Immature natural killer cell (primary cell): ENCODE data around the gene UBQLN1. TPM values are rescaled to one million over a fixed set of nuclear protein-coding genes. Genes with fewer than 3 reads are reported as not detected.

ENCODE experiments used
- DNase-seq, 3 donors: peaks; one replicate each; pipeline ENCODE4 v3.0.0; 2022; ENCODE audit warnings: mixed read lengths in 1 of 3
- H3K27ac Mint-ChIP-seq, 6 donors: one replicate each; pipeline ENCODE4 v1.8.0; 2020; ENCODE audit warnings: mixed read lengths in 6 of 6, mild to moderate bottlenecking in 5 of 6, inconsistent platforms in 4 of 6, moderate library complexity in 3 of 6
- H3K27me3 Mint-ChIP-seq, 3 donors: one replicate each; pipeline ENCODE4 v1.8.0; 2020 to 2021; ENCODE audit warnings: low read depth in 3 of 3, mild to moderate bottlenecking in 3 of 3, mixed read lengths in 3 of 3, moderate library complexity in 3 of 3, inconsistent platforms in 1 of 3
- H3K36me3 Mint-ChIP-seq, 3 donors: one replicate each; pipeline ENCODE4 v1.8.0; 2020; ENCODE audit warnings: mixed read lengths in 3 of 3, inconsistent platforms in 2 of 3, mild to moderate bottlenecking in 2 of 3
- H3K4me1 Mint-ChIP-seq, 2 donors: one replicate each; pipeline ENCODE4 v1.8.0; 2020; ENCODE audit warnings: inconsistent platforms in 2 of 2, mild to moderate bottlenecking in 2 of 2, mixed read lengths in 2 of 2, moderate library complexity in 1 of 2
- H3K4me3 Mint-ChIP-seq, 5 donors: one replicate each; pipeline ENCODE4 v1.8.0; 2020; ENCODE audit warnings: mild to moderate bottlenecking in 5 of 5, mixed read lengths in 5 of 5, inconsistent platforms in 3 of 5, moderate library complexity in 3 of 5
- H3K9me3 Mint-ChIP-seq, 6 donors: one replicate each; pipeline ENCODE4 v1.8.0; 2020; ENCODE audit warnings: mild to moderate bottlenecking in 6 of 6, mixed read lengths in 6 of 6, inconsistent platforms in 4 of 6, moderate library complexity in 3 of 6
- polyA plus RNA-seq, 3 donors: library from polyadenylated mRNA; unstranded; fragments of 300-500 nt; fragmentation: Illumina TruSeq; gene quantifications; one replicate each; pipeline ENCODE4 v1.2.3, GENCODE V29; 2021

Gene UBQLN1
- polyA plus RNA-seq, 3 donors from 2014 or later, result 57.2 to 73.5 (median 57.5) TPM

GRCh38 chr9:83670381-83670780, 37.4 kb downstream of the UBQLN1 start:
- no peak overlapping the region for H3K27ac Mint-ChIP-seq
- H3K4me3 Mint-ChIP-seq, result no peak overlapping the region
- peaks cover 5 to 46% of the 10 kb centered on the region in 2 donors for H3K4me1 Mint-ChIP-seq
- H3K36me3 Mint-ChIP-seq, result peaks cover 4 to 30% (median 22%) of the 10 kb centered on the region in 3 donors
- H3K9me3 Mint-ChIP-seq, result no peaks in the 10 kb centered on the region
- peaks cover 0 to 2% (median 2%) of the 10 kb centered on the region in 3 donors for H3K27me3 Mint-ChIP-seq
- no peak for DNase-seq

GRCh38 chr9:83669067-83669466, 38.7 kb downstream of the UBQLN1 start:
- no peak for DNase-seq
- H3K4me1 Mint-ChIP-seq, result peaks cover 3 to 35% of the 10 kb centered on the region in 2 donors
- no peak overlapping the region for H3K27ac Mint-ChIP-seq
- no peak overlapping the region for H3K4me3 Mint-ChIP-seq
- H3K27me3 Mint-ChIP-seq, result peaks cover 0 to 2% (median 0%) of the 10 kb centered on the region in 3 donors
- no peaks in the 10 kb centered on the region for H3K9me3 Mint-ChIP-seq
- H3K36me3 Mint-ChIP-seq, result peaks cover 4 to 33% (median 24%) of the 10 kb centered on the region in 3 donors

GRCh38 chr9:83665580-83666200, 42.1 kb downstream of the UBQLN1 start:
- no peaks in the 10 kb centered on the region for H3K27me3 Mint-ChIP-seq

GRCh38 chr9:83662933-83663332, 44.8 kb downstream of the UBQLN1 start:
- peaks cover 1 to 14% of the 10 kb centered on the region in 2 donors for H3K4me1 Mint-ChIP-seq
- no peak for DNase-seq
- H3K27ac Mint-ChIP-seq, result no peak overlapping the region
- no peaks in the 10 kb centered on the region for H3K9me3 Mint-ChIP-seq
- peaks cover 5 to 46% (median 14%) of the 10 kb centered on the region in 3 donors for H3K36me3 Mint-ChIP-seq
- H3K27me3 Mint-ChIP-seq, result no peaks in the 10 kb centered on the region
- no peak overlapping the region for H3K4me3 Mint-ChIP-seq

More at GRCh38 chr9:83665580-83666200, 42.1 kb downstream of the UBQLN1 start:
- no peak for DNase-seq
- H3K9me3 Mint-ChIP-seq, result no peaks in the 10 kb centered on the region
- peaks cover 0 to 44% (median 15%) of the 10 kb centered on the region in 3 donors for H3K36me3 Mint-ChIP-seq
- H3K4me3 Mint-ChIP-seq, result no peak overlapping the region
- H3K27ac Mint-ChIP-seq, result no peak overlapping the region
- peaks cover 1 to 14% of the 10 kb centered on the region in 2 donors for H3K4me1 Mint-ChIP-seq

- Mint-ChIP-seq H3K9me3 (no peaks in the 10 kb centered on the region), H3K36me3 (peaks cover 11 to 31% (median 15%) of the 10 kb centered on the region in 3 donors), H3K27me3 (no peaks in the 10 kb centered on the region), H3K27ac (no peak overlapping the region), H3K4me3 (no peak overlapping the region), H3K4me1 (no peaks in the 10 kb centered on the region)
- no peak for DNase-seq
Measured at GRCh38 chr9:83656952-83657351, 50.8 kb downstream of the UBQLN1 start.

- Mint-ChIP-seq H3K4me1 (no peaks in the 10 kb centered on the region), H3K27me3 (no peaks in the 10 kb centered on the region), H3K9me3 (no peaks in the 10 kb centered on the region), H3K27ac (peak overlapping the region in 1 of 6 donors; percentile 31), H3K36me3 (peaks cover 11 to 31% (median 19%) of the 10 kb centered on the region in 3 donors), H3K4me3 (no peak overlapping the region)
- no peak for DNase-seq
Measured at GRCh38 chr9:83656032-83656680, 51.6 kb downstream of the UBQLN1 start.

GRCh38 chr9:83655433-83655832, 52.3 kb downstream of the UBQLN1 start:
- Mint-ChIP-seq H3K4me3 (no peak overlapping the region), H3K9me3 (no peaks in the 10 kb centered on the region), H3K36me3 (peaks cover 13 to 31% (median 20%) of the 10 kb centered on the region in 3 donors), H3K4me1 (no peaks in the 10 kb centered on the region), H3K27ac (no peak overlapping the region), H3K27me3 (no peaks in the 10 kb centered on the region)
- DNase-seq, result no peak

- DNase-seq, result no peak
- peak overlapping the region in 1 of 6 donors; percentile 31 for H3K27ac Mint-ChIP-seq
- peaks cover 10 to 26% (median 19%) of the 10 kb centered on the region in 3 donors for H3K36me3 Mint-ChIP-seq
- H3K27me3 Mint-ChIP-seq, result peaks cover 0 to 2% (median 1%) of the 10 kb centered on the region in 3 donors
- no peaks in the 10 kb centered on the region for H3K9me3 Mint-ChIP-seq
- H3K4me3 Mint-ChIP-seq, result no peak overlapping the region
- peaks cover 1 to 6% of the 10 kb centered on the region in 2 donors for H3K4me1 Mint-ChIP-seq
Measured at GRCh38 chr9:83652433-83652832, 55.3 kb downstream of the UBQLN1 start.

GRCh38 chr9:83651558-83651957, 56.2 kb downstream of the UBQLN1 start:
- peaks cover 10 to 26% (median 19%) of the 10 kb centered on the region in 3 donors for H3K36me3 Mint-ChIP-seq
- H3K27me3 Mint-ChIP-seq, result peaks cover 0 to 2% (median 1%) of the 10 kb centered on the region in 3 donors
- peaks cover 1 to 6% of the 10 kb centered on the region in 2 donors for H3K4me1 Mint-ChIP-seq
- no peaks in the 10 kb centered on the region for H3K9me3 Mint-ChIP-seq
- peak overlapping the region in 1 of 6 donors; percentile 20 for H3K27ac Mint-ChIP-seq
- no peak for DNase-seq
- no peak overlapping the region for H3K4me3 Mint-ChIP-seq

- Mint-ChIP-seq H3K27ac (no peak overlapping the region), H3K4me3 (no peak overlapping the region), H3K27me3 (peaks cover 0 to 2% (median 1%) of the 10 kb centered on the region in 3 donors), H3K4me1 (peaks cover 1 to 6% of the 10 kb centered on the region in 2 donors), H3K9me3 (no peaks in the 10 kb centered on the region), H3K36me3 (peaks cover 10 to 21% (median 19%) of the 10 kb centered on the region in 3 donors)
- no peak for DNase-seq
Measured at GRCh38 chr9:83649515-83649914, 58.2 kb downstream of the UBQLN1 start.

GRCh38 chr9:83649080-83649479, 58.7 kb downstream of the UBQLN1 start:
- Mint-ChIP-seq H3K27ac (peak overlapping the region in 1 of 6 donors; percentile 49), H3K4me1 (peaks cover 1 to 6% of the 10 kb centered on the region in 2 donors), H3K27me3 (peaks cover 0 to 2% (median 1%) of the 10 kb centered on the region in 3 donors), H3K4me3 (no peak overlapping the region), H3K9me3 (no peaks in the 10 kb centered on the region), H3K36me3 (peaks cover 10 to 21% (median 19%) of the 10 kb centered on the region in 3 donors)
- peak; percentile 61 to 67 (median 66) for DNase-seq

GRCh38 chr9:83646500-83647239, 61.1 kb downstream of the UBQLN1 start:
- Mint-ChIP-seq H3K27me3 (peaks cover 0 to 2% (median 1%) of the 10 kb centered on the region in 3 donors), H3K36me3 (peaks cover 6 to 10% (median 7%) of the 10 kb centered on the region in 3 donors)

GRCh38 chr9:83642793-83643192, 65.0 kb downstream of the UBQLN1 start:
- Mint-ChIP-seq H3K4me1 (no peaks in the 10 kb centered on the region), H3K27ac (peak overlapping the region in 2 of 6 donors; percentile 42 to 69), H3K9me3 (no peaks in the 10 kb centered on the region), H3K27me3 (no peaks in the 10 kb centered on the region), H3K4me3 (no peak overlapping the region), H3K36me3 (peaks cover 0 to 6% (median 0%) of the 10 kb centered on the region in 3 donors)
- DNase-seq, result no peak

More at GRCh38 chr9:83646500-83647239, 61.1 kb downstream of the UBQLN1 start:
- DNase-seq, result no peak
- Mint-ChIP-seq H3K4me3 (no peak overlapping the region), H3K4me1 (peaks cover 1 to 6% of the 10 kb centered on the region in 2 donors), H3K9me3 (no peaks in the 10 kb centered on the region), H3K27ac (no peak overlapping the region)
